ENCODE results near the gene ZNF28.
A peak's percentile ranks its signal among the peaks of the same experiment; 100 is the strongest.
"Not testable (repeated sequence)": the region's sequence is repeated elsewhere in the genome, so short reads cannot be mapped to it uniquely, and the experiment has no call there.

ZNF28 gene

GRCh38 chr19:52809801-52810200 lies 11.6 kb downstream of the ZNF28 start:
- TF ChIP-seq JUND (IDR thresholded peaks at IDR 0.05; ENCODE audit: low read depth), result no peak
- in situ Hi-C loops (cut with HindIII; ENCODE audit: low pct_unique_long_range_greater_than_20kb, low sequenced_read_pairs), result no loop called here

GRCh38 chr19:52799950-52800640 lies 21.3 kb downstream of the ZNF28 start:
- DNase-seq (ENCODE audit: low read depth in 1 of 2, low spot score in 1 of 2); in situ Hi-C loops (cut with HindIII; ENCODE audit: low pct_unique_long_range_greater_than_20kb, low sequenced_read_pairs): not testable (repeated sequence)

More at GRCh38 chr19:52809801-52810200, 11.6 kb downstream of the ZNF28 start:
- DNase-seq (ENCODE audit: low read depth in 1 of 2, low spot score in 1 of 2), result no peak

DNA sequence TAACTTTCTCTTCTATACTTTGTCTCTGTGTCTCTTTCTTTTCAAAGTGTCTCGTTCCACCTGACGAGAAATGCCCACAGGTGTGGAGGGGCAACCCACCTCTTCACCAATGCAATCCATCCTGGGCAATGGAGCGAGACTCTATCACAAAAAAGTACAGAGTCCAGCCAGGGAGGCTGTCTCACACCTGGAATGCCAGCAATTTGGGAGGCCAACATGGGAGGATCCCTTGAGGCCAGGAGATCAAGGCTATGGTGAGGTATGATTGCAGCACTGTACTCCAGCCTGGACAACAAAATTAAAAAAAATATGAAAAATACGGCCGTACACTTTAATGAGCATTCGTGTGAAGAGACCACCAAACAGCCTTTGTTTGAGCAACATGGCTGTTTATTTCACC lies 32.0 kb downstream of the ZNF28 start:
- no peak for TF ChIP-seq JUND (IDR thresholded peaks at IDR 0.05; ENCODE audit: low read depth)
- in situ Hi-C loops (cut with HindIII; ENCODE audit: low pct_unique_long_range_greater_than_20kb, low sequenced_read_pairs), result no loop called here

DNA sequence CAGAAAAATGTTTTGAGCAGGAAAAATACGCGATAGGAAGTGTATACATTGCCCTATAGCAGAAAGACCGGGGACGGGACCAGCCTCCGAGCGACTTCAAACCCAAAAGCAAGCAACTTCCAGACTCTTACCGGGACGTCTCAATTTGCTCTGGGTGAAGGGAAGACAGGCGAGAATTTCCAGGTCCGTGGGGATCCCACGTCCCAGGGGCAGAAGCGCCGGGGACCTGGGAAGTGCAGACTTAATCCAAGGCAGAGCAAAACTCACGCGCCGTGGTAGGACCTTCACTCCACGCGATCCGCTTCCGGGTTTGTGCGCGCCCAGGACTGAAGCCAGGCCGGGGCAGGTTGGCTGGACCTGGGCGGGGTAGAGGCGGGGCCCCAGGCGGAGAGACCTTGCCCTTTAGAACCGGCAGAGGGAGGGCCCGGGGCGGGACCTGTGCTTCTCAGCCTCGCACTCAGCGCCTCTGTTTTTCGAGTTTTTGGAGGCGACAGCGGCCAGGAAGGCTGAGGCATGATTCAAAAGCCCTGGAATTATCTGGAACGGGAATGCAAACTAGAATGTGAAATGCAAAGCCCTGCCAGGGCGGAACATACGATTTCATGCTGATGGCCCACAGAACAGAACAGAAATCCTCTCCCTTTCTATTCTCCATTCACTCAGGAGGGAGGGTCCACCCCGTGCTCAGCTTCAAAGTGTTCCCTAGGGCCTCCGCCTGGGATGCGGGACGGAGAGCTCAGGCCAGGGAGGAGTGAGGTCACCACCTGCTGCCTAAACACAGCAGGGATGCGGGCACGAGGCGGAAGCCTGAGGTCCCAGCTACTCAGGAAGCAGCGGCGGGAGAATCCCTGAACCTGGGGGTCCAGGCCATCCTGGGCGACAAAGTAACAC lies 34.7 kb downstream of the ZNF28 start, which contains the start of gene ZNF600:
Gene ZNF600, minus strand, starts transcription at position 328 of the 891 bp plus-strand sequence. CDS start 7,903 bp downstream, outside the sequence.
- DNase-seq (ENCODE audit: low read depth in 1 of 2, low spot score in 1 of 2), result peak; percentile 5 to 82
- in situ Hi-C loops (cut with HindIII; ENCODE audit: low pct_unique_long_range_greater_than_20kb, low sequenced_read_pairs), result not testable (repeated sequence)

More for the DNA sequence above, 32.0 kb downstream of the ZNF28 start:
- no peak for DNase-seq (ENCODE audit: low read depth in 1 of 2, low spot score in 1 of 2)

- peak in 1 of 2 experiments; percentile 3 for DNase-seq (ENCODE audit: low read depth in 1 of 2, low spot score in 1 of 2)
- no peak for TF ChIP-seq JUND (IDR thresholded peaks at IDR 0.05; ENCODE audit: low read depth)
- in situ Hi-C loops (cut with HindIII; ENCODE audit: low pct_unique_long_range_greater_than_20kb, low sequenced_read_pairs), result no loop called here
Observed at GRCh38 chr19:52786078-52786463, 35.4 kb downstream of the ZNF28 start.

- in situ Hi-C loops (cut with HindIII; ENCODE audit: low pct_unique_long_range_greater_than_20kb, low sequenced_read_pairs), result no loop called here
- TF ChIP-seq JUND (IDR thresholded peaks at IDR 0.05; ENCODE audit: low read depth), result no peak
Observed at GRCh38 chr19:52785506-52785905, 35.9 kb downstream of the ZNF28 start.

DNA sequence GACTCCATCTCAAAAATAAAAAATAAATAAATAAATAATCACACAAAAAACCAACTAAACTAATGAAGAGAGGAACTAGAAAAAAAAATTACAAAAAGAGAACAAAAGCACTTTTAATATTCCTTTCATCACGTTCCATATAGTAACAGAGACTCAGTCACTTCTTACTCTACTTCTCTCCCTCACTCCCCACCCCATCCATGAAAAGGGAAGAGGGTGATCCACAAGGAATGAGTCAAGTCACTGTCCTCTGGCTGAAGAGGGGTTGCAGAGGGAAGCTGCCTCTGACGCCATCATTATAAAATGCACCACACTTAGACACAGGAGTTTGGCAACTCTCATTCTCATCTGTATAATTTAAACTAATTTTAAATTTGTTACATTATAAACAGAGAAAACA lies 38.6 kb downstream of the ZNF28 start:
- DNase-seq (ENCODE audit: low read depth in 1 of 2, low spot score in 1 of 2); in situ Hi-C loops (cut with HindIII; ENCODE audit: low pct_unique_long_range_greater_than_20kb, low sequenced_read_pairs): not testable (repeated sequence)

More at GRCh38 chr19:52785506-52785905, 35.9 kb downstream of the ZNF28 start:
- no peak for DNase-seq (ENCODE audit: low read depth in 1 of 2, low spot score in 1 of 2)

DNA sequence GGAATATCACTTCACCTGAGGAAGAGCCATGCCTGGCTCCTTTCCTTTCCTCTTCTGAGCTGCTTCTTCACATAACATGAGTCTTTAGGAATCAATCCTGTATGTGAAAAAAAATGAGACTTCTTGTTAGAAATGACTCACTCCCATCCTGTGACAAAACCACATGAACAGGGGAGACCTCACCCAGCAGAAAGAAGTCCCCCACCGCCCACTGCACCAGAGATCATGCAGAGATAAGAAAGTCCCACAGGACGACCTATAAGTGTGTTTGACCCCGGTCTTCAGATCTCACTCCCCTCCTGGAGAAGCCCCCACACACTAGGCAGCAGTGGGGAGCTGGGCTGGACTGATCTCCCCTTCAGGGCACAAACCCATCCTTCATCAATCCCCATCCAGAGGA lies 42.6 kb downstream of the ZNF28 start:
- in situ Hi-C loops (cut with HindIII; ENCODE audit: low pct_unique_long_range_greater_than_20kb, low sequenced_read_pairs), result no loop called here
- no peak for TF ChIP-seq JUND (IDR thresholded peaks at IDR 0.05; ENCODE audit: low read depth)
- DNase-seq (ENCODE audit: low read depth in 1 of 2, low spot score in 1 of 2), result no peak

DNA sequence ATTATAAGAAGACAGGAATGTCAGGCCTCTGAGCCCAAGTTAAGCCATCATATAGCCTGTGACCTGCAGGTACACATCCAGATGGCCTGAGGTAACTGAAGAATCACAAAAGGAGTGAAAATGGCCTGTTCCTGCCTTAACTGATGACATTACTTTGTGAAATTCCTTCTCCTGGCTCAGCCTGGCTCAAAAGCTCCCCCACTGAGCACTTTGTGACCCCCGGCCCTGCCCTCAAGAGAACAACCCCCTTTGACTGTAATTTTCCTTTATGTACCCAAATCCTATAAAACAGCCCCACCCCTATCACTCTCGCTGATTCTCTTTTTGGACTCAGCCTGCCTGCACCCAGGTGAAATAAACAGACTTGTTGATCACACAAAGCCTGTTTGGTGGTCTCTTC lies 65.0 kb downstream of the ZNF28 start:
- in situ Hi-C loops (cut with HindIII; ENCODE audit: low pct_unique_long_range_greater_than_20kb, low sequenced_read_pairs), result not testable (repeated sequence)

DNA sequence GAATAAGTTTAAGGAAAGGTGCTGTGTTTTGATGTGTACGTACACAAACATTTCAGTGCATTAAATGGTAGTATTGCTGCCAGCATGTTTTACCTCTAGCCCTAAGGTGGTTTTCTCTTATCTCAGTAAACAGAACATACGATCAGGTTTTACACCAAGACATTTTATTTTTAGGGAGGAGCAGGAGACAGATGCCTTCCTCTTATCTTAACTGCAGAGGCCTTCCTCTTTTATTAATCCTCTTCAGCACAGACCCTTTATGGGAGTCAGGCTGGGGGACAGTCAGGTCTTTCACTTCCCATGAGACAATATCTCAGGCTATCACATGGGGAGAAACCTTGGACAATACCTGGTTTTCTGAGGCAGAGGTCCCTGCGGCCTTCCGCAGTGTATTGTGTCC lies 71.7 kb downstream of the ZNF28 start:
- DNase-seq (ENCODE audit: low read depth in 1 of 2, low spot score in 1 of 2), result no peak
- no peak for TF ChIP-seq JUND (IDR thresholded peaks at IDR 0.05; ENCODE audit: low read depth)
- in situ Hi-C loops (cut with HindIII; ENCODE audit: low pct_unique_long_range_greater_than_20kb, low sequenced_read_pairs), result no loop called here

More for the DNA sequence above, 65.0 kb downstream of the ZNF28 start:
- DNase-seq (ENCODE audit: low read depth in 1 of 2, low spot score in 1 of 2), result not testable (repeated sequence)

DNA sequence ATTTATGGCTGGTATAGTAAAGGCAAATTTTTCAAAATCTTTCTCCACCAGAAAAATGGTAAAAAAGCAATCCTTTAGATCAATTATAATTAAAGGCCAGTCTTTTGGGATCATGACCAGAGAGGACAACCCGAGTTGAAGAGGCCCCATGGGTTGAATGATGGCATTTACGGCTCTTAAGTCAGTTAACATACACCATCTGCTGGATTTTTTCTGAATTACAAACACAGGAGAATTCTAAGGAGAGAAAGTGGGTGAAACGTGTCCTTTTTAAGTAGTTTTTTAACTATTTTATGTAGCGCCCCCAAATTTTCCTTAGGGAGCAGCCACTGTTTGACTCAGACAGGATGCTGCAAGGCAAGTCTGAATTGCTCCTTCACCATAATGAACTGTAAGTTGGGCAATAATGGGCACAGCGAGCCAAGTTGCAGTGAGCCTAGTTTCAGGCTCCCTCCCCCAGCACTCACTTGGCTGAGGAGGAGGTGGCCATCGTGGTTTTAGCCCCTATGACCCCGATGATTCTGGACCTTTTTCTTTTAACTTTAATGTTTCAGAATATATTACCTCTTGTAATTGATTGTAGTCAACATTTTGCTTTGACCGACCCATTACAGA lies 73.0 kb downstream of the ZNF28 start:
- in situ Hi-C loops (cut with HindIII; ENCODE audit: low pct_unique_long_range_greater_than_20kb, low sequenced_read_pairs), result no loop called here
- no peak for TF ChIP-seq JUND (IDR thresholded peaks at IDR 0.05; ENCODE audit: low read depth)
- peak in 1 of 2 experiments; percentile 65 for DNase-seq (ENCODE audit: low read depth in 1 of 2, low spot score in 1 of 2)
